ENCODE data around the gene SPDYE16. TPM values are rescaled to one million over a fixed set of nuclear protein-coding genes. Genes with fewer than 3 reads are reported as not detected.
"Not testable (repeated sequence)": the region's sequence is repeated elsewhere in the genome, so short reads cannot be mapped to it uniquely, and the experiment has no call there.

SPDYE16 gene, protein sequence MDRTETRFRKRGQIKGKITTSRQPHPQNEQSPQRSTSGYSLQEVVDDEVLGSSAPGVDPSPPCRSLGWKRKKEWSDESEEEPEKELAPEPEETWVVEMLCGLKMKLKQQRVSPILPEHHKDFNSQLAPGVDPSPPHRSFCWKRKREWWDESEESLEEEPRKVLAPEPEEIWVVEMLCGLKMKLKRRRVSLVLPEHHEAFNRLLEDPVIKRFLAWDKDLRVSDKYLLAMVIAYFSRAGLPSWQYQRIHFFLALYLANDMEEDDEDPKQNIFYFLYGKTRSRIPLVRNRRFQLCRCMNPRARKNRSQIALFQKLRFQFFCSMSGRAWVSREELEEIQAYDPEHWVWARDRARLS
- total RNA-seq (2014; rRNA removed; shearing (Covaris generic)): not detected in 2 replicates
- 0.55 and 1.1 TPM in 2 replicates for polyA plus RNA-seq (2016; fragmentation: Nextera tagmentation; extraction: Ambion mirVana)
- long read RNA-seq: 0 reads

GRCh38 chr7:76543197-76543596 lies at the start of gene SPDYE16:
Gene SPDYE16 (minus strand): TSS chr7:76543297. CDS start chr7:76541459, 1,838 bp downstream.
- H3K27me3 Mint-ChIP-seq (ENCODE audit: insufficient read depth, low read depth, poor library complexity); H3K9me3 Mint-ChIP-seq; H3K4me3 Mint-ChIP-seq; DNase-seq (ENCODE audit: low spot score); H3K27ac ChIP-seq (ENCODE audit: low read depth); ATAC-seq; H3K9me2 ChIP-seq (ENCODE audit: insufficient read depth); H3K36me3 ChIP-seq (ENCODE audit: insufficient read depth); H3K79me2 ChIP-seq (replicated peaks; ENCODE audit: insufficient read depth); H4K20me1 ChIP-seq (replicated peaks; ENCODE audit: insufficient read depth); H3F3A ChIP-seq (replicated peaks; ENCODE audit: low read depth); H3K4me2 ChIP-seq; H3K4me1 Mint-ChIP-seq; H3K36me3 Mint-ChIP-seq (ENCODE audit: low read depth); H3K27ac Mint-ChIP-seq; H3K4me1 ChIP-seq (ENCODE audit: insufficient read depth); H3K4me3 ChIP-seq; H3K27me3 ChIP-seq (ENCODE audit: insufficient read depth); H2AFZ ChIP-seq: not testable (repeated sequence)

- not testable (repeated sequence) for H3K27ac Mint-ChIP-seq; H3K9me3 Mint-ChIP-seq; H3K4me3 Mint-ChIP-seq; H3F3A ChIP-seq (replicated peaks; ENCODE audit: low read depth); H3K4me1 Mint-ChIP-seq; H3K9me2 ChIP-seq (ENCODE audit: insufficient read depth); H3K27ac ChIP-seq (ENCODE audit: low read depth); DNase-seq (ENCODE audit: low spot score); H3K4me2 ChIP-seq; ATAC-seq; H3K27me3 ChIP-seq (ENCODE audit: insufficient read depth); H3K79me2 ChIP-seq (replicated peaks; ENCODE audit: insufficient read depth); H2AFZ ChIP-seq; H3K4me3 ChIP-seq; H4K20me1 ChIP-seq (replicated peaks; ENCODE audit: insufficient read depth); H3K27me3 Mint-ChIP-seq (ENCODE audit: insufficient read depth, low read depth, poor library complexity); H3K36me3 ChIP-seq (ENCODE audit: insufficient read depth); H3K4me1 ChIP-seq (ENCODE audit: insufficient read depth)
- peaks cover 15% of the 10 kb centered on the region; the same call in 1 of the 3 replicates for H3K36me3 Mint-ChIP-seq (ENCODE audit: low read depth)
Observed at GRCh38 chr7:76592694-76593093, 49.6 kb upstream of the SPDYE16 start.

DNA sequence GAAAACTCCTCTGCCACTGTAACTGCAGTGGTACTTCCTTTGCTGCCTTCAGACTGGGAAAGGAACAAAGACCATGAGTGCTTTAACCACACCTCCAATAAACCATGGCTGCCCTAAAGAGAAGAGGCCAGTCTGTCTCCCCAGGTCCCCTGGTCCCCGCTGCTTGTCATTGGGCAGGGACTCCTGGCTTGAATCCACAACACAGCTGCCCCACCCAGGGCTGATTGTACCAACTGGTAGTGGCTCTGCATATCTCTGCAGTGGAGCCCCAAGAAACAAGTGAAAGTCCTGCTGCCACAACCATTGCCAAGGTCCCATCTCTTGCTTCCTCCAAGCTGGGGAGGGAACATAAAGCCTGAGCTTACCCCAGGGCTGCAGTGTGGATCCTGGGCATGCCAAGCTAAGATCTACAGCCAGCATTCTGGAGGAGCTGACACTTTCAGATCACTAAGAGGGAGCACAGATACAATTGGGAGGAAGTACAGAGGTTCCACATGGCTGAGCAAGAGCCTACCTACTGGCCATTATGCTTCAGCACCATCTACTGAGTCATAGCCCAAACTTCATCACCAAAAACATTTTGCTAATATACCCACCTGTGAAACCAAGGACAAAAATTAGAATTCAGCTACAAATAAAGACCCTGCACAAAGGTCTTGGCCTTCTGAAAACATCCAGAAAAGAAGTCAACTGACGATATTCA lies 48.7 kb upstream of the SPDYE16 start:
- not testable (repeated sequence) for H3K4me2 ChIP-seq; H3F3A ChIP-seq (replicated peaks; ENCODE audit: low read depth); H3K27ac ChIP-seq (ENCODE audit: low read depth); H3K9me2 ChIP-seq (ENCODE audit: insufficient read depth); ATAC-seq; H3K4me1 Mint-ChIP-seq; H2AFZ ChIP-seq; H3K4me3 Mint-ChIP-seq; H3K79me2 ChIP-seq (replicated peaks; ENCODE audit: insufficient read depth); H3K27me3 Mint-ChIP-seq (ENCODE audit: insufficient read depth, low read depth, poor library complexity); H3K27me3 ChIP-seq (ENCODE audit: insufficient read depth); H3K4me3 ChIP-seq; DNase-seq (ENCODE audit: low spot score); H3K27ac Mint-ChIP-seq; H3K9me3 Mint-ChIP-seq; H3K4me1 ChIP-seq (ENCODE audit: insufficient read depth); H3K36me3 ChIP-seq (ENCODE audit: insufficient read depth); H4K20me1 ChIP-seq (replicated peaks; ENCODE audit: insufficient read depth)
- peaks cover 15% of the 10 kb centered on the region; the same call in 1 of the 3 replicates for H3K36me3 Mint-ChIP-seq (ENCODE audit: low read depth)

DNA sequence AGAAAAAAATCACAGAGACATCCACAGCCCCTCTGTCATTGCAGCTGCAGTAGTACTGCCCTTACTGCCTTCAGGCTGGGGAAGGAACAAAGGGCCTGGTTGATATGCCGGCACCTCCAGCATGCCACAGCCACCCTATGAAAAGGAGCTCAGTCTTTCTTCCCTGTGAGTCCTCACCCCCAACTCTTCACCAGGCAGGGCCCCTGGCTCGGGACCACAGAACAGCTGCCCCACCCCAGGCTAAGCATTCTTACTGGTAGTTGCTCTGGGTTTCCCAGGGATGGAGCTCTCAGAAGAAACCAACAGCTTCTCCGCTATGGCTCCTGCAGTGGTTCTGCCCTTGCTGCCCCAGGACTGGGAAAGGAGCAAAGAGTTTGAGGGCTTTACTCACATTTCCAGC lies 47.9 kb upstream of the SPDYE16 start:
- H3F3A ChIP-seq (replicated peaks; ENCODE audit: low read depth); H3K4me3 Mint-ChIP-seq; H3K27me3 ChIP-seq (ENCODE audit: insufficient read depth); H3K27me3 Mint-ChIP-seq (ENCODE audit: insufficient read depth, low read depth, poor library complexity); H3K4me3 ChIP-seq; H3K9me2 ChIP-seq (ENCODE audit: insufficient read depth); H3K4me2 ChIP-seq; DNase-seq (ENCODE audit: low spot score); H3K9me3 Mint-ChIP-seq; H3K27ac Mint-ChIP-seq; H2AFZ ChIP-seq; H3K4me1 ChIP-seq (ENCODE audit: insufficient read depth); H3K4me1 Mint-ChIP-seq; H3K27ac ChIP-seq (ENCODE audit: low read depth); H4K20me1 ChIP-seq (replicated peaks; ENCODE audit: insufficient read depth); H3K36me3 ChIP-seq (ENCODE audit: insufficient read depth); H3K79me2 ChIP-seq (replicated peaks; ENCODE audit: insufficient read depth): not testable (repeated sequence)
- peak; percentile 59 for ATAC-seq
- peaks cover 15% of the 10 kb centered on the region; the same call in 1 of the 3 replicates for H3K36me3 Mint-ChIP-seq (ENCODE audit: low read depth)

GRCh38 chr7:76588586-76588985 lies 45.5 kb upstream of the SPDYE16 start:
- not testable (repeated sequence) for H3K9me2 ChIP-seq (ENCODE audit: insufficient read depth); H3F3A ChIP-seq (replicated peaks; ENCODE audit: low read depth); H3K27ac Mint-ChIP-seq; H3K27me3 ChIP-seq (ENCODE audit: insufficient read depth); H3K4me3 Mint-ChIP-seq; H3K4me3 ChIP-seq; H3K9me3 Mint-ChIP-seq; H3K36me3 ChIP-seq (ENCODE audit: insufficient read depth); H3K4me2 ChIP-seq; H3K4me1 ChIP-seq (ENCODE audit: insufficient read depth); H3K27ac ChIP-seq (ENCODE audit: low read depth); ATAC-seq; H3K27me3 Mint-ChIP-seq (ENCODE audit: insufficient read depth, low read depth, poor library complexity); DNase-seq (ENCODE audit: low spot score); H3K4me1 Mint-ChIP-seq; H4K20me1 ChIP-seq (replicated peaks; ENCODE audit: insufficient read depth); H2AFZ ChIP-seq
- peaks cover 18% of the 10 kb centered on the region for H3K79me2 ChIP-seq (replicated peaks; ENCODE audit: insufficient read depth)
- H3K36me3 Mint-ChIP-seq (ENCODE audit: low read depth): peaks cover 12% of the 10 kb centered on the region; the same call in 1 of the 3 replicates

GRCh38 chr7:76586585-76587315 lies 43.7 kb upstream of the SPDYE16 start:
- H3K79me2 ChIP-seq (replicated peaks; ENCODE audit: insufficient read depth): peaks cover 18% of the 10 kb centered on the region
- not testable (repeated sequence) for DNase-seq (ENCODE audit: low spot score); H3K4me2 ChIP-seq; H3K36me3 Mint-ChIP-seq (ENCODE audit: low read depth); H3K9me2 ChIP-seq (ENCODE audit: insufficient read depth); H3K4me3 Mint-ChIP-seq; H3K27me3 ChIP-seq (ENCODE audit: insufficient read depth); H3K27ac Mint-ChIP-seq; H2AFZ ChIP-seq; H3K9me3 Mint-ChIP-seq; ATAC-seq; H3K27me3 Mint-ChIP-seq (ENCODE audit: insufficient read depth, low read depth, poor library complexity); H3K27ac ChIP-seq (ENCODE audit: low read depth); H3K4me3 ChIP-seq; H3K4me1 Mint-ChIP-seq; H3K36me3 ChIP-seq (ENCODE audit: insufficient read depth); H4K20me1 ChIP-seq (replicated peaks; ENCODE audit: insufficient read depth); H3K4me1 ChIP-seq (ENCODE audit: insufficient read depth); H3F3A ChIP-seq (replicated peaks; ENCODE audit: low read depth)

Measured in GM23338 (cell line).